Germinal center (tissue), 1 donor: Measurements from ENCODE around the gene SOX13.

Experiments
- DNase-seq: peaks from one replicate; pipeline ENCODE4 v3.0.0; 2012; ENCODE audit warnings: mixed read lengths, low spot score

The SOX13 gene

GRCh38 chr1:204062106-204062505 is 10.8 kb upstream of the SOX13 start:
- DNase-seq = no peak

DNA sequence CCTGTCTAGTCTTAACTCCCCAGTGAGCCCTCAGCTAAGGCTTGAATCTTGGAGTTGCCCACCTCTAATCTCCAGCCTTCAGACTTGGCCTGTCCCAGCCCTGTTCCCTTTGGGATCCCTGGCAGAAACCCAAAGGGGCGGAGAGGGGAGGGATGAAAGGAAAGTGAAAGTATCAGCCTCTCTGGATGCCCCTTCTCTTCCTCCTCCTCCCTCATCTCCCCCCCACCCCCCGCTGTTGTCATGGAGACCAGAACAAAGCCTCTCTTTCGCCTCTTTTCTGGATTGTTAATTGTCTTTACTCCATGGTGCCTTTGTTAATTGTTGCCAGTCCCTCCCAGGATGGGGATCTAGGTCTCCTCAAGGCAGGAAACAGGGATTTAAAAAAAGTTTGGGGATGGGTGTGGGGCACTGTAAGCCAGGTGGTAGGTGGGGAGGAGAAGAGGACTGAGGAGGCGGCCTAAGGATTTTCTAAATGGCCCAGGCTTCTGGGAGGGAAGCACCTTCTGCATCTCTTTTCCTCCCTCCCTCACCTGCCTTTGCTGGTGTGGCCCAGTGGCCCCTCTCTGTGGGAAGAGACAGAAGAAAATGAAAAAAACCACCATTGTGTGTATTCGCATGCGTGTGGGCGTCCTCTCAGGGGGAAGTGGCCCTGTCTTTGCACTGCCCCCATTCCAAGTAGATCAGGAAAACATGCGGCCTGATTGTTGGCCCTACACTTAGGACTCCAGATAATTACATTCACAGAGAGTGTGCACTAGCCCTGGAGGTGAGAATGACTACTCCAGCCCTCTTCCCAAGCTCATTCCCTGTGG is 7.5 kb upstream of the SOX13 start:
- DNase-seq = no peak

GRCh38 chr1:204065986-204066300 is 7.0 kb upstream of the SOX13 start:
- DNase-seq = no peak

- DNase-seq = no peak
Measured at GRCh38 chr1:204067935-204068334, 5.0 kb upstream of the SOX13 start.

DNA sequence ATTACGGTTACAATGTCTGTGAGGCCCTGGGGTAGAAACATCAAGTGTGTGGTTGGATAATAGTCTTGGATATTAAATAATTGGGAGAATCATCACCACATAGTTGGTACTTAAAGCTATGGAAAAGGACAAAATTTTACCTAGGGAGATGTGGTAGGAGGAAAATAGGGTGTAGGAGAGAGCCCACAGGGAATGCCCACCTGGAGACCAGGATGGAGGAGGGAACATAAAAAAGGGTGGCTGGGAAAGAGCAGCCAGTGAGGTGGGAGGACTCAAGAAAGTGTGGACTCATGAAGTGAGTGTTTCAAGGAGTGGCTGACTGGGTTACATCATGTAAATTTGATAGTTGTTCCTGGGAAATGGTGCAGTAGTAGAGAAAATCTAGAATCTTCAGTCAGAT is 3.0 kb upstream of the SOX13 start:
- no peak for DNase-seq

GRCh38 chr1:204070895-204071294 is 2.0 kb upstream of the SOX13 start:
- no peak for DNase-seq

- no peak for DNase-seq
Measured at GRCh38 chr1:204073837-204074273, 940 bp downstream of the SOX13 start.

- no peak for DNase-seq
Measured at GRCh38 chr1:204074274-204075138, 1.6 kb downstream of the SOX13 start.

GRCh38 chr1:204075139-204075521 is 2.2 kb downstream of the SOX13 start:
- no peak for DNase-seq

GRCh38 chr1:204075890-204076846 is 3.3 kb downstream of the SOX13 start:
- no peak for DNase-seq

DNA sequence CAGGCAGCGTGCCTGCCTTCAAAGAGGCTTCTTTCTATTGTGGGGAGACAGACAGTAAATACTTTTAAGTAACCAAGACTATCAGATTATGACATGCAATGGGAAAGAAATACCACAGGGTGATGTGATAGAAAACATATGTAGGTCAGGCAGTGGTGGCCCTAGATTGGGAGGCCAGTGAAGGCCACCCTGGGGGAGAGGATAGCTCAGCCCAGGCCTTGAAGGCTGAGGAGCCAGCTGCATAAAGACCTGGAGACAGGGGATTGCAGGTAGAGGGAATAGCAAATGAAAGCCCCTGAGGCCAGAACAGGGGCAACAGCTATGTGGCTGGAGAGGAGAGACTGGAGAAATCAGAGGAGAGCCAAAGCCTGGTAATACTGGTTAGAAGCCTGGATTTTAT is 4.0 kb downstream of the SOX13 start:
- DNase-seq = no peak

DNA sequence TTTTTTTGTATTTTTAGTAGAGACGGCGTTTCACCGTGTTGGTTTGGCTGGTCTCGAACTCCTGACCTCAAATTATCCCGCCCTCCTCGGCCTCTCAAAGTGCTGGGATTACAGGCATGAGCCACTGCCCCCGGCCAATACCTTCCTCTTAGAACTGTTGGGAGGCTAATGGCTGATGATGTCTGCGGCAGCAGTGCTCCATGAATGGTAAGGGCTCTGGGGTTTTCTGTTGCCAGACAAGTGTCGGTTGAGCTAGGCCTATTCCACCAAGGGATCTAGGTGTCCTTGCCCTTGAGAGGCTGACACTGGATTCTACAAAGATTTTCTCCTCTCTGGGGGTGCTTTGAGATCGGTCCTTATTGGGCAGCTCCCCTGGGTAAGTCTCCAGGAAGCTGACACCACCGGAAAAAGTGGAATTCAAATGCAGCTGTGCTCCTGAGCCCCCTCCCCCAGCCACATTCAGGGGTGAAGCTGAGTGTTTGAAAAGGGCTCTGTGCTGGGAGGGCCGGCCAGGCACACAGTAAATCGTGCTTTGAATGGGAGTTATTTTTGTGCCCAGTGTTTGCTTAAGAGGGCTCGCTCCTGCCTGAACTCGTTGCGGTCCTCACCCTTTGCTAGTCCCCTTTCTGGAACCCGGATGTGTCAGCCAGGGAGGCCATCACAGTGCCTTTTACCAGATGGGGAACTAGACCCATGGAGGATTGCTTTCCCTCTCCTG is 5.2 kb downstream of the SOX13 start:
- DNase-seq = no peak

DNA sequence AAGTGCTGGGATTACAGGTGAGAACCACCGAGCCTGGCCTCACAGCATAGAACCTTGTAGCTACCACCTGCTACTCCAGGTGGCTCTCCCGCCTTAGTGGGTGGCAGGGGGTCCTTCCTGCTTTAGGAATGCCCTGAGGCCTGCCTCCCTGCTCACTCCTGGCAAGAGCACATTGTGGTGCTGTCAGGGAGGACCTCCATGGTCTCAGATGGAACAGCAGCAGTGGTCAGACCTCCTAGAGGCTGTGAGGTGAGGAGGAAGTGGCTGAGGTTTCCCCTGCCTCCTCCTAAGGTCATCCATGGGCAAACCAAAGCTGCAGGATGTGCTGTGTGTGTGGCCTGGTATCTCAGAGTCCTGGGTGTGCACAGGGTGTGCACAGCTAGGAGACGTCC is 6.7 kb downstream of the SOX13 start:
- no peak for DNase-seq

- no peak for DNase-seq
Measured at GRCh38 chr1:204080163-204080903, 7.4 kb downstream of the SOX13 start.

- DNase-seq = no peak
Measured at GRCh38 chr1:204081164-204081790, 8.4 kb downstream of the SOX13 start.

- no peak for DNase-seq
Measured at GRCh38 chr1:204081791-204082513, 9.0 kb downstream of the SOX13 start.

DNA sequence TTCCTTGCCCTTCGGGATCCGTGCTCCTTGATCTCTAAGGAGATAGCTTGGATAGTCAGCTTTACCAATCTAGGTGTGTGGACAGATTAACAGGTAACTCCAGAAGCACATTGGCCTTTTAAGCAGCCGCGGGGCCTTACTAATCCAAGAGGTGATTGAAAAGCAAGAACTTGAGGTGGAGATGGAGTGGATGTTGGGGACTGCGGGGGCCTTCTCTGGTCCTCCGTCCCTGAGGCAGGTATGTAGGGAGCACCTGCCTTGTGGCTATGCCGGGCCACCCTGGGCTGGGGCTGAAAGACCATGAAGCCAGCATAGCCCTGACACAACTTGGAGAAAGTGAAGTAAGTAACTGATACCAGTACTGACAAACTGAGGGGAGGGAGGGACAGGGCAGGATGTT is 10.6 kb downstream of the SOX13 start:
- no peak for DNase-seq

- no peak for DNase-seq
Measured at GRCh38 chr1:204084247-204084772, 11.4 kb downstream of the SOX13 start.

GRCh38 chr1:204085876-204086275 is 13.0 kb downstream of the SOX13 start:
- no peak for DNase-seq
